GM12878 (cell line): ENCODE data around the gene EPB41.

Experiments used
- CHD2 ChIP-seq: IDR thresholded peaks from 2 replicates; pipeline ENCODE4 v1.6.1; 2011; ENCODE audit warnings: low read depth, low read length, improper control_type of control experiment, borderline replicate concordance
- CHD4 ChIP-seq: fragments of 200-600 bp; sonication (generic); IDR thresholded peaks from 2 replicates; pipeline ENCODE4 v1.6.1; 2016; ENCODE audit warnings: mild to moderate bottlenecking
- CTCF ChIP-seq, 3 experiments: IDR thresholded peaks in 2 of 3; conservative IDR thresholded peaks in 1 of 3; 2 replicates each; pipeline ENCODE4 v1.5.1; 2011; ENCODE audit warnings: low read depth in 3 of 3, low read length in 3 of 3, mild to moderate bottlenecking in 3 of 3, control low read depth in 2 of 3, moderate library complexity in 2 of 3, inconsistent platforms in 1 of 3, mixed read lengths in 1 of 3; ENCODE audit not compliant: control insufficient read depth in 2 of 3, insufficient read depth in 1 of 3; ENCODE audit errors: extremely low read depth in 1 of 3
- EZH2 ChIP-seq: IDR thresholded peaks from 2 replicates; pipeline ENCODE4 v1.6.1; 2012; ENCODE audit warnings: low read depth, mild to moderate bottlenecking, control low read depth, inconsistent platforms, low read length, borderline replicate concordance; ENCODE audit not compliant: control insufficient read depth
- FOS ChIP-seq: IDR thresholded peaks from 3 replicates; pipeline ENCODE4 v1.6.1; 2011; ENCODE audit warnings: borderline replicate concordance; ENCODE audit not compliant: insufficient read length; ENCODE audit errors: extremely low read depth
- NBN ChIP-seq: fragments of 450-650 bp; IDR thresholded peaks from 2 replicates; pipeline ENCODE4 v1.6.1; 2016
- RELA ChIP-seq: fragments of 450-650 bp; IDR thresholded peaks from 2 replicates; pipeline ENCODE4 v1.8.0; 2014; ENCODE audit warnings: borderline replicate concordance; ENCODE audit not compliant: partially characterized antibody
- SUZ12 ChIP-seq: fragments of 200-600 bp; sonication (generic); IDR thresholded peaks from one replicate; pipeline ENCODE4 v1.6.1; 2018; ENCODE audit warnings: antibody characterized with exemption, mild to moderate bottlenecking; ENCODE audit not compliant: unreplicated experiment
- TARDBP ChIP-seq: IDR thresholded peaks from 2 replicates; pipeline ENCODE4 v1.6.1; 2016; ENCODE audit warnings: borderline replicate concordance
- ZNF622 ChIP-seq: fragments of 450-650 bp; IDR thresholded peaks from 2 replicates; pipeline ENCODE4 v1.6.1; 2017; ENCODE audit warnings: mild to moderate bottlenecking, inconsistent platforms
- ZSCAN29 ChIP-seq: fragments of 450-650 bp; IDR thresholded peaks from 2 replicates; pipeline ENCODE4 v1.6.1; 2017; ENCODE audit warnings: mild to moderate bottlenecking, moderate library complexity

GRCh38 chr1:28896609-28896986 is 17.8 kb upstream of the EPB41 start:
- TF ChIP-seq TARDBP (no peak), CHD4 (no peak), FOS (no peak), CTCF (IDR thresholded peaks at IDR 0.05 in 2 of 3, conservative IDR thresholded peaks at IDR 0.05 in 1 of 3; ENCODE audit: control insufficient read depth in 2 of 3, extremely low read depth in 1 of 3, insufficient read depth in 1 of 3, low read depth in 3 of 3, low read length in 3 of 3) (no peak), SUZ12 (no peak), CHD2 (no peak), NBN (no peak), ZNF622 (no peak), RELA (no peak), ZSCAN29 (no peak), EZH2 (no peak)
